IMR-90 (cell line): Measurements from ENCODE around the gene PCBP4. TPM values are rescaled to one million over a fixed set of nuclear protein-coding genes. Genes with fewer than 3 reads are reported as not detected.

Experiments used
- ATAC-seq: fragments of 200-7000 bp; cut with Tn5 transposase; 2 replicates; pipeline ENCODE4 v1.9.1; 2020; ENCODE audit warnings: low read depth, mild to moderate bottlenecking, moderate library complexity
- BruUV-seq: library from RNA; stranded (reverse); fragments of 400-500 nt; replicated peaks from 2 replicates; lab custom pipeline; 2021; lab: Mats Ljungman, UMichigan
- CTCF ChIA-PET: fragments of 300-600 bp; formaldehyde crosslinking; extraction: SDS; loops from one replicate; lab custom pipeline; 2021; ENCODE audit warnings: antibody characterized with exemption; lab: Yijun Ruan, JAX
- POLR2A ChIA-PET: fragments of 300-600 bp; sonication (Branson Sonifier 250); formaldehyde crosslinking; loops from one replicate; lab custom pipeline; 2022; ENCODE audit warnings: antibody characterized with exemption; ENCODE audit not compliant: unreplicated experiment; lab: Charles Lee
- DNase-seq: peaks from one replicate; pipeline ENCODE4 v3.0.0; 2013
- H2AFZ ChIP-seq: replicated peaks from 2 replicates; pipeline ENCODE3; 2013; ENCODE audit warnings: low read length, mild to moderate bottlenecking; ENCODE audit not compliant: poor library complexity
- H2AK5ac ChIP-seq: 2 replicates; pipeline ENCODE4 v1.6.1; 2013; ENCODE audit warnings: low read depth, low read length, inconsistent platforms
- H2AK9ac ChIP-seq: replicated peaks from 2 replicates; pipeline ENCODE3; 2013; ENCODE audit warnings: mild to moderate bottlenecking, low read depth, low read length, moderate library complexity; ENCODE audit not compliant: poor library complexity
- H2BK120ac ChIP-seq: 2 replicates; pipeline ENCODE4 v1.6.1; 2013; ENCODE audit warnings: low read depth, low read length, inconsistent platforms
- H2BK15ac ChIP-seq: 3 replicates; pipeline ENCODE4 v1.6.1; 2013; ENCODE audit warnings: low read depth, low read length, inconsistent platforms
- H2BK20ac ChIP-seq: 2 replicates; pipeline ENCODE4 v1.6.1; 2013; ENCODE audit warnings: low read depth, mild to moderate bottlenecking, inconsistent platforms, low read length, moderate library complexity
- H2BK5ac ChIP-seq: 2 replicates; pipeline ENCODE4 v1.6.1; 2013; ENCODE audit warnings: mild to moderate bottlenecking, low read depth, low read length, inconsistent platforms; ENCODE audit not compliant: poor library complexity, severe bottlenecking
- H3K14ac ChIP-seq: replicated peaks from 2 replicates; pipeline ENCODE4 v1.6.1; 2013; ENCODE audit warnings: low read depth, low read length, inconsistent platforms
- H3K18ac ChIP-seq: 2 replicates; pipeline ENCODE4 v1.6.1; 2013; ENCODE audit warnings: low read depth, low read length, control low read depth
- H3K23ac ChIP-seq: 2 replicates; pipeline ENCODE4 v1.6.1; 2013; ENCODE audit warnings: low read depth, low read length, inconsistent platforms
- H3K27ac ChIP-seq: 2 replicates; pipeline ENCODE4 v1.5.1; 2013; ENCODE audit warnings: mild to moderate bottlenecking, control low read depth, low read length; ENCODE audit not compliant: insufficient read depth
- H3K27me3 ChIP-seq: 2 replicates; pipeline ENCODE4 v1.6.1; 2013; ENCODE audit warnings: low read length; ENCODE audit not compliant: control insufficient read depth, insufficient read depth
- H3K36me3 ChIP-seq: 2 replicates; pipeline ENCODE4 v1.6.1; 2013; ENCODE audit warnings: low read length, mixed read lengths; ENCODE audit not compliant: control insufficient read depth, insufficient read depth
- H3K4ac ChIP-seq: 2 replicates; pipeline ENCODE4 v1.6.1; 2013; ENCODE audit warnings: low read depth, low read length, inconsistent platforms
- H3K4me1 ChIP-seq: 2 replicates; pipeline ENCODE4 v1.6.1; 2013; ENCODE audit warnings: low read length, mixed read lengths; ENCODE audit not compliant: control insufficient read depth, insufficient read depth
- H3K4me2 ChIP-seq: 2 replicates; pipeline ENCODE4 v1.6.1; 2013; ENCODE audit warnings: low read depth, mild to moderate bottlenecking, control low read depth, low read length, moderate library complexity
- H3K4me3 ChIP-seq: 2 replicates; pipeline ENCODE4 v1.5.1; 2013; ENCODE audit warnings: low read depth, mild to moderate bottlenecking, control low read depth, low read length, moderate library complexity; ENCODE audit not compliant: insufficient read depth
- H3K56ac ChIP-seq: 2 replicates; pipeline ENCODE4 v1.6.1; 2013; ENCODE audit warnings: low read length, inconsistent platforms; ENCODE audit not compliant: insufficient read depth; ENCODE audit errors: extremely low read depth
- H3K79me1 ChIP-seq, 2 experiments: 2 replicates each; pipeline ENCODE4 v1.6.1; 2013; ENCODE audit warnings: low read length in 2 of 2, inconsistent platforms in 1 of 2, low read depth in 1 of 2
- H3K9ac ChIP-seq: 2 replicates; pipeline ENCODE4 v1.6.1; 2013; ENCODE audit warnings: low read depth, low read length, control low read depth
- H3K9me1 ChIP-seq: 2 replicates; pipeline ENCODE4 v1.6.1; 2013; ENCODE audit warnings: low read length, inconsistent platforms; ENCODE audit not compliant: insufficient read depth
- H3K9me3 ChIP-seq: 2 replicates; pipeline ENCODE4 v1.6.1; 2013; ENCODE audit warnings: low read length; ENCODE audit not compliant: control insufficient read depth, insufficient read depth
- H4K20me1 ChIP-seq: 2 replicates; pipeline ENCODE4 v1.6.1; 2013; ENCODE audit warnings: low read length, inconsistent platforms; ENCODE audit not compliant: insufficient read depth
- H4K5ac ChIP-seq: 2 replicates; pipeline ENCODE4 v1.6.1; 2013; ENCODE audit warnings: mild to moderate bottlenecking, low read depth, low read length, control low read depth
- H4K8ac ChIP-seq, 2 experiments: 2 replicates each; pipeline ENCODE4 v1.6.1; 2013; ENCODE audit warnings: low read depth in 2 of 2, low read length in 2 of 2, control low read depth in 1 of 2, inconsistent platforms in 1 of 2
- H4K91ac ChIP-seq: 2 replicates; pipeline ENCODE4 v1.6.1; 2013; ENCODE audit warnings: low read depth, low read length, inconsistent platforms; ENCODE audit not compliant: insufficient read depth
- BHLHE40 ChIP-seq: fragments of 150-350 bp; IDR thresholded peaks from 2 replicates; pipeline ENCODE4 v1.6.1; 2016; ENCODE audit warnings: mild to moderate bottlenecking, low read depth, low read length
- CEBPB ChIP-seq: IDR thresholded peaks from 2 replicates; pipeline ENCODE4 v1.6.1; 2012; ENCODE audit warnings: low read depth, low read length, improper control_type of control experiment
- CHD1 ChIP-seq: IDR thresholded peaks from 2 replicates; pipeline ENCODE4 v1.6.1; 2012; ENCODE audit warnings: low read depth, low read length, improper control_type of control experiment
- FOS ChIP-seq: fragments of 150-350 bp; IDR thresholded peaks from 2 replicates; pipeline ENCODE4 v1.6.1; 2016; ENCODE audit warnings: low read depth, low read length
- MAFK ChIP-seq: IDR thresholded peaks from 2 replicates; pipeline ENCODE4 v1.6.1; 2012; ENCODE audit warnings: low read depth, low read length, improper control_type of control experiment
- MAZ ChIP-seq: IDR thresholded peaks from 2 replicates; pipeline ENCODE4 v1.6.1; 2012; ENCODE audit warnings: low read depth, mild to moderate bottlenecking, low read length, improper control_type of control experiment, moderate library complexity, borderline replicate concordance
- MXI1 ChIP-seq: IDR thresholded peaks from 2 replicates; pipeline ENCODE4 v1.6.1; 2012; ENCODE audit warnings: low read depth, mild to moderate bottlenecking, low read length, moderate library complexity, borderline replicate concordance
- NFE2L2 ChIP-seq: fragments of 150-350 bp; IDR thresholded peaks from 2 replicates; pipeline ENCODE4 v1.6.1; 2016; ENCODE audit warnings: low read depth, mild to moderate bottlenecking, low read length
- POLR2A ChIP-seq: IDR thresholded peaks from 2 replicates; pipeline ENCODE4 v1.6.1; 2012; ENCODE audit warnings: mild to moderate bottlenecking, low read depth, low read length
- RAD21 ChIP-seq: IDR thresholded peaks from 2 replicates; pipeline ENCODE4 v1.6.1; 2012; ENCODE audit warnings: low read length, improper control_type of control experiment
- RCOR1 ChIP-seq: IDR thresholded peaks from 2 replicates; pipeline ENCODE4 v1.6.1; 2012; ENCODE audit warnings: mild to moderate bottlenecking, low read length, improper control_type of control experiment; ENCODE audit not compliant: insufficient replicate concordance
- RFX5 ChIP-seq: IDR thresholded peaks from 2 replicates; pipeline ENCODE4 v1.8.0; 2012; ENCODE audit warnings: low read depth, mild to moderate bottlenecking, low read length, moderate library complexity
- SMC3 ChIP-seq: fragments of 150-350 bp; IDR thresholded peaks from 2 replicates; pipeline ENCODE4 v1.6.1; 2016; ENCODE audit warnings: low read depth, mild to moderate bottlenecking, antibody characterized with exemption, low read length, moderate library complexity
- WGBS, 2 experiments: methylation state at CpG; one replicate each; pipeline versions ENCODE4 v1.1.5 to v1.1.7; 2013; ENCODE audit warnings: missing lambda C conversion rate in 2 of 2; ENCODE audit not compliant: insufficient read length in 1 of 2; ENCODE audit errors: extremely low coverage in 2 of 2; 5-methylcytosine and 5-hydroxymethylcytosine counted together
- dilution Hi-C: fragments of 300-500 bp; cut with HindIII; formaldehyde crosslinking; loops from one replicate; pipeline ENCODE4 v1.14.3; 2018; ENCODE audit warnings: low sequenced_read_pairs; ENCODE audit not compliant: unreplicated experiment
- in situ Hi-C: fragments of 300-500 bp; cut with MboI; formaldehyde crosslinking; loops from 3 replicates; pipeline ENCODE4 v1.14.3; 2019; ENCODE audit warnings: low sequenced_read_pairs, inconsistent platforms, mixed read lengths
- intact Hi-C: fragments of 100-400 bp; cut with micrococcal nuclease; formaldehyde crosslinking; loops from 2 replicates; pipeline ENCODE4 v1.10.0; 2022
- polyA plus RNA-seq, 3 experiments: library from polyadenylated mRNA; depleted of rRNA; stranded (reverse); fragments of >200 nt; gene quantifications; 2 replicates each; pipeline ENCODE4 v1.2.3, GENCODE V29; 2012; ENCODE audit warnings: low replicate concordance in 1 of 3
- total RNA-seq: library from RNA; depleted of rRNA; stranded (reverse); fragments of >200 nt; gene quantifications from 2 replicates; pipeline ENCODE4 v1.2.3, GENCODE V29; 2012
- TF ChIP-seq, protein P1 (sequence below): fragments of 150-350 bp; IDR thresholded peaks from 2 replicates; pipeline ENCODE4 v1.6.1; 2017; ENCODE audit warnings: mild to moderate bottlenecking, antibody characterized with exemption, low read length, low read depth
- TF ChIP-seq, protein P2 (sequence below): conservative IDR thresholded peaks from 2 replicates; pipeline ENCODE4 v1.5.1; 2012; ENCODE audit warnings: mild to moderate bottlenecking, low read depth, low read length, improper control_type of control experiment

PCBP4 gene
- total and polyA plus RNA-seq, 2 of the 4 experiments (the other 2 are of a cell fraction): 70.8 to 110 TPM

- Histone ChIP-seq H3K4ac (no peak overlapping the region), H2BK5ac (no peak overlapping the region), H2BK120ac (no peak overlapping the region), H3K4me2 (no peak overlapping the region), H4K91ac (no peak overlapping the region), H3K4me1 (no peaks in the 10 kb centered on the region), H3K9ac (no peak overlapping the region), H3K36me3 (peaks cover 53% of the 10 kb centered on the region), H3K27me3 (no peaks in the 10 kb centered on the region), H3K14ac (no peak overlapping the region), H3K79me1 (peaks cover 0 to 4% of the 10 kb centered on the region in 2 experiments; a peak in 1 of 4 replicates), H2AK9ac (no peak overlapping the region), H3K56ac (no peak overlapping the region), H4K5ac (no peak overlapping the region), H2AFZ (no peak overlapping the region), H3K9me1 (no peaks in the 10 kb centered on the region), H3K27ac (no peak overlapping the region), H3K9me3 (no peaks in the 10 kb centered on the region), H3K18ac (no peak overlapping the region), H3K23ac (no peak overlapping the region), H4K20me1 (no peaks in the 10 kb centered on the region), H2BK20ac (no peak overlapping the region), H2BK15ac (no peak overlapping the region), H3K4me3 (no peak overlapping the region), H4K8ac (no peak overlapping the region), H2AK5ac (no peak overlapping the region)
- CTCF ChIA-PET: no interaction called here
- 98% methylated on average over 6 of the region's 15 CpGs; no CpG with 5 or more reads in 1 of the 2 experiments for WGBS, 2 experiments
- POLR2A ChIA-PET: no interaction called here
- intact Hi-C loops (no loop called here), in situ Hi-C loops (loop anchor here (25.0 kb wide), 1 partner anchor 545 kb away; the partner anchor contains the start of genes MANF and RBM15B), dilution Hi-C loops (no loop called here)
- no TSS peak for BruUV-seq
- DNase-seq (no peak), ATAC-seq (no peak)
- TF ChIP-seq RCOR1 (no peak), POLR2A (no peak), RAD21 (no peak), MXI1 (no peak), MAZ (no peak), MAFK (no peak), CHD1 (no peak), FOS (no peak), NFE2L2 (no peak), BHLHE40 (no peak), RFX5 (no peak), SMC3 (no peak), CEBPB (no peak)
- TF ChIP-seq, protein P1, sequence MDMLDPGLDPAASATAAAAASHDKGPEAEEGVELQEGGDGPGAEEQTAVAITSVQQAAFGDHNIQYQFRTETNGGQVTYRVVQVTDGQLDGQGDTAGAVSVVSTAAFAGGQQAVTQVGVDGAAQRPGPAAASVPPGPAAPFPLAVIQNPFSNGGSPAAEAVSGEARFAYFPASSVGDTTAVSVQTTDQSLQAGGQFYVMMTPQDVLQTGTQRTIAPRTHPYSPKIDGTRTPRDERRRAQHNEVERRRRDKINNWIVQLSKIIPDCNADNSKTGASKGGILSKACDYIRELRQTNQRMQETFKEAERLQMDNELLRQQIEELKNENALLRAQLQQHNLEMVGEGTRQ: no peak
- TF ChIP-seq, protein P2, sequence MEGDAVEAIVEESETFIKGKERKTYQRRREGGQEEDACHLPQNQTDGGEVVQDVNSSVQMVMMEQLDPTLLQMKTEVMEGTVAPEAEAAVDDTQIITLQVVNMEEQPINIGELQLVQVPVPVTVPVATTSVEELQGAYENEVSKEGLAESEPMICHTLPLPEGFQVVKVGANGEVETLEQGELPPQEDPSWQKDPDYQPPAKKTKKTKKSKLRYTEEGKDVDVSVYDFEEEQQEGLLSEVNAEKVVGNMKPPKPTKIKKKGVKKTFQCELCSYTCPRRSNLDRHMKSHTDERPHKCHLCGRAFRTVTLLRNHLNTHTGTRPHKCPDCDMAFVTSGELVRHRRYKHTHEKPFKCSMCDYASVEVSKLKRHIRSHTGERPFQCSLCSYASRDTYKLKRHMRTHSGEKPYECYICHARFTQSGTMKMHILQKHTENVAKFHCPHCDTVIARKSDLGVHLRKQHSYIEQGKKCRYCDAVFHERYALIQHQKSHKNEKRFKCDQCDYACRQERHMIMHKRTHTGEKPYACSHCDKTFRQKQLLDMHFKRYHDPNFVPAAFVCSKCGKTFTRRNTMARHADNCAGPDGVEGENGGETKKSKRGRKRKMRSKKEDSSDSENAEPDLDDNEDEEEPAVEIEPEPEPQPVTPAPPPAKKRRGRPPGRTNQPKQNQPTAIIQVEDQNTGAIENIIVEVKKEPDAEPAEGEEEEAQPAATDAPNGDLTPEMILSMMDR: no peak
Observed at GRCh38 chr3:51932471-51933370, 34.5 kb downstream of the PCBP4 start.
